OCI-LY7 (cell line): ENCODE results near the gene WDFY3.

Source experiments
- CTCF ChIP-seq: fragments of 200-600 bp; sonication (generic); conservative IDR thresholded peaks from 2 replicates; pipeline ENCODE4 v1.5.1; 2014; ENCODE audit warnings: mild to moderate bottlenecking, antibody characterized with exemption, low read length, moderate library complexity, mixed read lengths
- EZH2phosphoT487 ChIP-seq: fragments of 200-600 bp; sonication (generic); IDR thresholded peaks from 2 replicates; pipeline ENCODE4 v1.6.1; 2018; ENCODE audit warnings: low read depth, borderline replicate concordance, mild to moderate bottlenecking, mixed run types, antibody characterized with exemption, low read length, moderate library complexity, mixed read lengths

GRCh38 chr4:84638092-84638491 lies 328.4 kb downstream of the WDFY3 start:
- TF ChIP-seq CTCF (no peak), EZH2phosphoT487 (no peak)
